ENCODE results near the gene SPRY1.

The SPRY1 gene

GRCh38 chr4:123438031-123438430, 41.4 kb downstream of the SPRY1 start:
- DNase-seq, result no peak

GRCh38 chr4:123443401-123444289, 47.0 kb downstream of the SPRY1 start:
- DNase-seq, result peak in 3 of 56 donors; percentile 3 to 25 (median 3)

GRCh38 chr4:123444290-123444731, 47.7 kb downstream of the SPRY1 start:
- DNase-seq, result peak in 14 of 56 donors; percentile 1 to 43 (median 9)

- DNase-seq, result no peak
Observed at GRCh38 chr4:123446865-123447474, 50.4 kb downstream of the SPRY1 start.

- no peak for DNase-seq
Observed at GRCh38 chr4:123449362-123449761, 52.8 kb downstream of the SPRY1 start.

GRCh38 chr4:123449780-123450179, 53.2 kb downstream of the SPRY1 start:
- DNase-seq, result no peak

GRCh38 chr4:123450393-123450792, 53.8 kb downstream of the SPRY1 start:
- DNase-seq, result no peak

- peak in 36 of 56 donors; percentile 2 to 87 (median 26) for DNase-seq
Observed at GRCh38 chr4:123452616-123453015, 56.0 kb downstream of the SPRY1 start.

- DNase-seq, result no peak
Observed at GRCh38 chr4:123453061-123453680, 56.6 kb downstream of the SPRY1 start.
